DOHH2 (cell line): Measurements from ENCODE around the gene NOM1.
"Not testable (repeated sequence)": the region's sequence is repeated elsewhere in the genome, so short reads cannot be mapped to it uniquely, and the experiment has no call there.

Experiments
- EZH2phosphoT487 ChIP-seq: fragments of 200-600 bp; sonication (generic); IDR thresholded peaks from 2 replicates; pipeline ENCODE4 v1.6.1; 2017; ENCODE audit warnings: borderline replicate concordance, mild to moderate bottlenecking, antibody characterized with exemption, low read length, moderate library complexity, mixed read lengths
- TF ChIP-seq, protein P1 (sequence below): fragments of 200-600 bp; sonication (generic); IDR thresholded peaks from one replicate; pipeline ENCODE4 v1.5.1; 2014; ENCODE audit warnings: antibody characterized with exemption, mild to moderate bottlenecking, low read depth, low read length; ENCODE audit not compliant: poor library complexity, severe bottlenecking

DNA sequence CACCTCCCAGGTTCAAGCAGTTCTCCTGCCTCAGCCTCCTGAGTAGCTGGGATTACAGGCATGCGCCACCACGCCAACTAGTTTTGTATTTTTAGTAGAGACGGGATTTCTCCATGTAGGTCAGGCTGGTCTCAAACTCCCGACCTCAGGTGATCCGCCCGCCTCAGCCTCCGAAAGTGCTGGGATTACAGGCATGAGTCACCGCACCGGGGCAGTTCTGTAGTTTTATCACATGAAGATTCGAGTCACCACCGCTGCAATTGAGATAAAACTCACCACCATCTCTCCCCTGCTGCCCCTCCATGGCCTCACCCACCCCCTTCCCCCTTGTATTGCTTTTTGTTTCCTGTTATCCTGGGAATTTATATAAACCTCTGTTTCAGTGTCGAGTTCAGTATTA lies 3.7 kb downstream of the NOM1 start:
- TF ChIP-seq, protein P1, sequence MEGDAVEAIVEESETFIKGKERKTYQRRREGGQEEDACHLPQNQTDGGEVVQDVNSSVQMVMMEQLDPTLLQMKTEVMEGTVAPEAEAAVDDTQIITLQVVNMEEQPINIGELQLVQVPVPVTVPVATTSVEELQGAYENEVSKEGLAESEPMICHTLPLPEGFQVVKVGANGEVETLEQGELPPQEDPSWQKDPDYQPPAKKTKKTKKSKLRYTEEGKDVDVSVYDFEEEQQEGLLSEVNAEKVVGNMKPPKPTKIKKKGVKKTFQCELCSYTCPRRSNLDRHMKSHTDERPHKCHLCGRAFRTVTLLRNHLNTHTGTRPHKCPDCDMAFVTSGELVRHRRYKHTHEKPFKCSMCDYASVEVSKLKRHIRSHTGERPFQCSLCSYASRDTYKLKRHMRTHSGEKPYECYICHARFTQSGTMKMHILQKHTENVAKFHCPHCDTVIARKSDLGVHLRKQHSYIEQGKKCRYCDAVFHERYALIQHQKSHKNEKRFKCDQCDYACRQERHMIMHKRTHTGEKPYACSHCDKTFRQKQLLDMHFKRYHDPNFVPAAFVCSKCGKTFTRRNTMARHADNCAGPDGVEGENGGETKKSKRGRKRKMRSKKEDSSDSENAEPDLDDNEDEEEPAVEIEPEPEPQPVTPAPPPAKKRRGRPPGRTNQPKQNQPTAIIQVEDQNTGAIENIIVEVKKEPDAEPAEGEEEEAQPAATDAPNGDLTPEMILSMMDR: not testable (repeated sequence)
- not testable (repeated sequence) for TF ChIP-seq EZH2phosphoT487
